Fibroblast of mammary gland (primary cell): ENCODE data around the gene KRTAP5-10.
"Not testable (repeated sequence)": the region's sequence is repeated elsewhere in the genome, so short reads cannot be mapped to it uniquely, and the experiment has no call there.

Experiments
- DNase-seq: peaks from one replicate; pipeline ENCODE4 v3.0.0-alpha.2; 2010; ENCODE audit warnings: low read depth
- H3K4me3 ChIP-seq: 2 replicates; pipeline ENCODE4 v1.5.1; 2011; ENCODE audit warnings: low read depth, mild to moderate bottlenecking, low read length, moderate library complexity; ENCODE audit not compliant: control insufficient read depth
- TF ChIP-seq, protein P1 (sequence below): conservative IDR thresholded peaks from 2 replicates; pipeline ENCODE4 v1.5.1; 2011; ENCODE audit warnings: low read depth, low read length, inconsistent platforms; ENCODE audit not compliant: control insufficient read depth, insufficient read depth

The KRTAP5-10 gene

DNA sequence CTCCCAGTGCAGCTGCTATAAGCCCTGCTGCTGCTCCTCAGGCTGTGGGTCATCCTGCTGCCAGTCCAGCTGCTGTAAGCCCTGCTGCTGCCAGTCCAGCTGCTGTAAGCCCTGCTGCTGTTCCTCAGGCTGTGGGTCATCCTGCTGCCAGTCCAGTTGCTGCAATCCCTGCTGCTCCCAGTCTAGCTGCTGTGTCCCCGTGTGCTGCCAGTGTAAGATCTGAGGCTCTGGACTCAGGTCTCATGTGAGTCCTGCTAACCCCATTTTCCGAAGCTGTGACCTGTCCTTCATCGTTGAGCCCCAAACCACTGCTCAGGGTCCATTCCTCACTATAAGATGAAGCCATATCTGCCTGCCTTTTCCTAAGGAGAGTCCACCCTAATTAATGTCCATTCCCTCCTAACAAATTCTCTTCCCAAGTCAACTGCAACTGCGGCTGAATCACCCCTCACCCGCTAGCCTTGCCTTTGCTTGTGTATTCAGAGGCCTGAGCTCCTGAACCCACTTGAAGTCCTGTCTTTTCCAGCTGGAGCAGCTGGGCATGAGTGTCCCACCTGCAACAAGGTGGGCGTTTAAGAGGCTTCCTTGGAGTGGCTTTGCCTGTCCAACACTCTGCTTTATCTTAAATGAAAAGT is 37.7 kb upstream of the KRTAP5-10 start:
- no peak overlapping the region for H3K4me3 ChIP-seq
- TF ChIP-seq, protein P1, sequence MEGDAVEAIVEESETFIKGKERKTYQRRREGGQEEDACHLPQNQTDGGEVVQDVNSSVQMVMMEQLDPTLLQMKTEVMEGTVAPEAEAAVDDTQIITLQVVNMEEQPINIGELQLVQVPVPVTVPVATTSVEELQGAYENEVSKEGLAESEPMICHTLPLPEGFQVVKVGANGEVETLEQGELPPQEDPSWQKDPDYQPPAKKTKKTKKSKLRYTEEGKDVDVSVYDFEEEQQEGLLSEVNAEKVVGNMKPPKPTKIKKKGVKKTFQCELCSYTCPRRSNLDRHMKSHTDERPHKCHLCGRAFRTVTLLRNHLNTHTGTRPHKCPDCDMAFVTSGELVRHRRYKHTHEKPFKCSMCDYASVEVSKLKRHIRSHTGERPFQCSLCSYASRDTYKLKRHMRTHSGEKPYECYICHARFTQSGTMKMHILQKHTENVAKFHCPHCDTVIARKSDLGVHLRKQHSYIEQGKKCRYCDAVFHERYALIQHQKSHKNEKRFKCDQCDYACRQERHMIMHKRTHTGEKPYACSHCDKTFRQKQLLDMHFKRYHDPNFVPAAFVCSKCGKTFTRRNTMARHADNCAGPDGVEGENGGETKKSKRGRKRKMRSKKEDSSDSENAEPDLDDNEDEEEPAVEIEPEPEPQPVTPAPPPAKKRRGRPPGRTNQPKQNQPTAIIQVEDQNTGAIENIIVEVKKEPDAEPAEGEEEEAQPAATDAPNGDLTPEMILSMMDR, result no peak
- DNase-seq, result no peak

DNA sequence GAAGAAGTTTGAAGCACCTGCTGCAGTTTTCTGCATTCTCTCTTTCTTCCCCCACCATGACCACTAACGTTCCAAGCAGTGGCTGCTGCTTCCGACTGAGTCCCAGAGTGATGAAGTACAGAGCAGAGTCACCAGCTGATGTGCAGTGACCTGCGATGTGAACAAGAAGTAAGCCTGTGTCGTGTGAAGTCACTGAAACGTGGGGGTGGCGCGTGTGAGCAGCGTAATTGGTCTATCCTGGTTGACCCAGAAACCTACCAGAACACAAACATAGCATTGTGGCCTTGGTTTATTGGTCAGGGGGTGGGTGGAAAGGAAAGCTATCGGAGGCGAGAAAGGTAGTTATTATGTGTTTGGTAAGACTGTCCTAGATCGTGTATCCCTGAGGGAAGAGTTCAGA is 34.8 kb upstream of the KRTAP5-10 start:
- no peak overlapping the region for H3K4me3 ChIP-seq
- TF ChIP-seq, protein P1, result no peak
- DNase-seq, result no peak

- H3K4me3 ChIP-seq, result no peak overlapping the region
- no peak for DNase-seq
- TF ChIP-seq, protein P1, result no peak
These were observed 33.2 kb upstream of the KRTAP5-10 start for GRCh38 chr11:71532036-71532610.

DNA sequence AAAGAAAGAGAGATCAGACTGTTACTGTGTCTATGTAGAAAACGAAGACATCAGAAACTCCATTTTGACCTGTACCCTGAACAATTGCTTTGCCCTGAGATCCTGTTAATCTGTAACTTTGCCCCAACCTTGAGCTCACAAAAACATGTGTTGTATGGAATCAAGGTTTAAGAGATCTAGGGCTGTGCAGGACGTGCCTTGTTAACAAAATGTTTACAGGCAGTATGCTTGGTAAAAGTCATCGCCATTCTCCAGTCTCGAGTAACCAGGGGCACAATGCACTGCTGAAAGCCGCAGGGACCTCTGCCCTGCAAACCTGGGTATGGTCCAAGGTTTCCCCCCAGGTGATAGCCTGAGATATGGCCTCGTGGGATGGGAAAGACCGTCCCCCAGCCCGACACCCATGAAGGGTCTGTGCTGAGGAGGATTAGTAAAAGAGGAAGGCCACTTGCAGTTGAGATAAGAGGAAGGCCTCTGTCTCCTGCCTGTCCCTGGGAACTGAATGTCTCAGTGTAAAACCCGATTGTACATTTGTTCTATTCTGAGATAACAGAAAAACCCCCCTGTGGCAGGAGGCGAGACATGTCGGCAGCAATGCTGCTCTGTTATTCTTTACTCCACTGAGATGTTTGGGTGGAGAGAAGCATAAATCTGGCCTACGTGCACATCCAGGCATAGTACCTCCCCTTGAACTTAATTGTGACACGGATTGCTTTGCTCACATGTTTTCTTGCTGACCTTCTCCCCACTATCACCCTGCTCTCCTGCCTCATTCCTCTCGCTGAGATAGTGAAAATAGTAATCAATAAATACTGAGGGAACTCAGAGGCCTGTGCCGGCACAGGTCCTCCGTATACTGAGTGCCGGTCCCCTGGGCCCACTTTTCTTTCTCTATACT is 30.4 kb upstream of the KRTAP5-10 start:
- not testable (repeated sequence) for DNase-seq, H3K4me3 ChIP-seq

- TF ChIP-seq, protein P1, result no peak
- no peak for DNase-seq
- H3K4me3 ChIP-seq, result no peak overlapping the region
These were observed 29.5 kb upstream of the KRTAP5-10 start for GRCh38 chr11:71535825-71536224.

DNA sequence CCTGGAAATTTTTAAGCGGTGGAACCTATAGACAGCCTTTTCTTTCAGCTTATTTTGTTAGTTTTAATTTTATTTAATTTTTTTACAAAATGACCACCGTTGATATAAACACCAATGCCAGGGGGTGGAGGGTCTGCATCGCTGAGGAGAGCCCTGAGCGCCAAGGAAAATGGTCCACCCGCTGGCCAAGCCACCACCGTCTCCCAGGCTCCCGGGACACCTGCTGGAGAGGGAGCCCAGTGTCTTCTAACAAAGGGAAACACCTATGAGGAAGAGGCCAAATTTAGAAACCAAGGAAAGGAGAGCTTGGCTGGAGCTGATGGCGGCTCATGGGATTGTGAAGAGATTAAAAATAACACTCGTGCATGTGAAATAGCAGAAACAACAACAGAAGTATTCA is 27.8 kb upstream of the KRTAP5-10 start:
- no peak overlapping the region for H3K4me3 ChIP-seq
- no peak for DNase-seq
- TF ChIP-seq, protein P1, result no peak

DNA sequence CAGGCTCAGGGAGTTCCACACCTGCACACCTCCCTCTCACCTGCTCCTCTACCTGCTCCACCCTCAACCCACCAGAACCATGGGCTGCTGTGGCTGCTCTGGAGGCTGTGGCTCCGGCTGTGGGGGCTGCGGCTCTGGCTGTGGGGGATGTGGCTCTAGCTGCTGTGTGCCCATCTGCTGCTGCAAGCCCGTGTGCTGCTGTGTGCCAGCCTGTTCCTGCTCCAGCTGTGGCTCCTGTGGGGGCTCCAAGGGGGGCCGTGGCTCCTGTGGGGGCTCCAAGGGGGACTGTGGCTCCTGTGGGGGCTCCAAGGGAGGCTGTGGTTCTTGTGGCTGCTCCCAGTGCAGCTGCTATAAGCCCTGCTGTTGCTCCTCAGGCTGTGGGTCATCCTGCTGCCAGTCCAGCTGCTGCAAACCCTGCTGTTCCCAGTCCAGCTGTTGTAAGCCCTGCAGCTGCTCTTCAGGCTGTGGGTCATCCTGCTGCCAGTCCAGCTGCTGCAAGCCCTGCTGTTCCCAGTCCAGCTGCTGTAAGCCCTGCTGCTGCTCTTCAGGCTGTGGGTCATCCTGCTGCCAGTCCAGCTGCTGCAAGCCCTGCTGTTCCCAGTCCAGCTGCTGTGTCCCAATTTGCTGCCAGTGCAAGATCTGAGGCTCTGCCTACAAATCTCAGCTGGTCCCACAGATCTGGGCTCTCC is 27.2 kb upstream of the KRTAP5-10 start, which contains the start of gene KRTAP5-8:
TSS of gene KRTAP5-8 (plus strand) at position 49 of the 689 bp plus-strand sequence. CDS start at position 80, 31 bp downstream.
- not testable (repeated sequence) for DNase-seq, H3K4me3 ChIP-seq
